Activated CD4-positive, alpha-beta T cell treated with anti-CD3 and anti-CD28 coated beads for 1 hour (primary cell): ENCODE measurements around the gene SEMG1.

Experiments
- DNase-seq: peaks from one replicate; pipeline ENCODE4 v3.0.0-alpha.2; 2020

Gene SEMG1

GRCh38 chr20:45226287-45226686 is 19.5 kb downstream of the SEMG1 start:
- DNase-seq, result no peak

GRCh38 chr20:45229264-45230056 is 22.6 kb downstream of the SEMG1 start:
- no peak for DNase-seq

- no peak for DNase-seq
Observed at GRCh38 chr20:45230631-45231030, 23.8 kb downstream of the SEMG1 start.

- DNase-seq, result no peak
Observed at GRCh38 chr20:45235995-45236394, 29.2 kb downstream of the SEMG1 start.

GRCh38 chr20:45238139-45238538 is 31.3 kb downstream of the SEMG1 start:
- DNase-seq, result no peak

- DNase-seq, result no peak
Observed at GRCh38 chr20:45246109-45246508, 39.3 kb downstream of the SEMG1 start.

- no peak for DNase-seq
Observed at GRCh38 chr20:45247865-45248264, 41.0 kb downstream of the SEMG1 start.

- no peak for DNase-seq
Observed at GRCh38 chr20:45248609-45249008, 41.8 kb downstream of the SEMG1 start.

GRCh38 chr20:45251884-45252560 is 45.2 kb downstream of the SEMG1 start:
- DNase-seq, result no peak

- DNase-seq, result no peak
Observed at GRCh38 chr20:45253261-45253660, 46.4 kb downstream of the SEMG1 start.

- no peak for DNase-seq
Observed at GRCh38 chr20:45254383-45255262, 47.8 kb downstream of the SEMG1 start, which contains the start of gene SLPI. TSS of gene SLPI (minus strand) at chr20:45254564. CDS start at chr20:45254543, 21 bp downstream.

- no peak for DNase-seq
Observed at GRCh38 chr20:45257161-45257560, 50.3 kb downstream of the SEMG1 start.

GRCh38 chr20:45257711-45258110 is 50.9 kb downstream of the SEMG1 start:
- no peak for DNase-seq

GRCh38 chr20:45258259-45258658 is 51.4 kb downstream of the SEMG1 start:
- no peak for DNase-seq

GRCh38 chr20:45258664-45259063 is 51.8 kb downstream of the SEMG1 start:
- DNase-seq, result no peak
